ENCODE data around the gene KDM1A. TPM values are rescaled to one million over a fixed set of nuclear protein-coding genes. Genes with fewer than 3 reads are reported as not detected.

The KDM1A gene
- polyA plus RNA-seq, 2 of the 4 experiments (the other 2 are of a cell fraction), result 66.4 to 80.3 TPM

- no peaks in the 10 kb centered on the region for H3K9me3 ChIP-seq
- CTCF ChIA-PET, result interaction anchor here (0.8 to 9.2 kb wide), 31 partner anchors 8 to 305 kb away, joined by 3 to 203 read pairs (median 6); no protein-coding TSS in a partner anchor
- FAIRE-seq (no peak), ATAC-seq (no peak), DNase-seq (ENCODE audit: low read depth in 1 of 2, low spot score in 1 of 2) (no peak)
- peaks cover 62% of the 10 kb centered on the region for H3K4me1 ChIP-seq
- TF ChIP-seq BHLHE40 (IDR thresholded peaks at IDR 0.05; ENCODE audit: low read depth, low read length), result no peak
- no peak for TF ChIP-seq ESRRA (IDR thresholded peaks at IDR 0.05; ENCODE audit: borderline replicate concordance, low read length)
- TF ChIP-seq EP300 (IDR thresholded peaks at IDR 0.05), result no peak
- no peak for TF ChIP-seq CBX8 (IDR thresholded peaks at IDR 0.05)
- TF ChIP-seq TP53 (CRISPR knock-in tag; IDR thresholded peaks at IDR 0.05), result no peak
- no peak for TF ChIP-seq RNF2 (IDR thresholded peaks at IDR 0.05; ENCODE audit: borderline replicate concordance, low read depth)
- no peak for TF ChIP-seq FOSB (CRISPR knock-in tag; IDR thresholded peaks at IDR 0.05)
- TF ChIP-seq RARB (CRISPR knock-in tag; IDR thresholded peaks at IDR 0.05), result no peak
- no peak for TF ChIP-seq USF2 (IDR thresholded peaks at IDR 0.05)
- WGBS (ENCODE audit: missing lambda C conversion rate), result 77% methylated on average over 1 of the region's 1 CpG
- POLR2A ChIA-PET, result interaction anchor here (1.2 to 1.3 kb wide), 2 partner anchors 80 to 96 kb away, joined by 3 to 4 read pairs; partner anchors contain the start of gene KDM1A
- H3K4me2 ChIP-seq, result peak overlapping the region; percentile 63
- no peak overlapping the region for H3K4me3 ChIP-seq
- peak overlapping the region; percentile 70 to 81 for H3K27ac ChIP-seq
Measured at GRCh38 chr1:23099171-23099536, 79.9 kb downstream of the KDM1A start.

GRCh38 chr1:23100074-23100748, 80.9 kb downstream of the KDM1A start:
- H3K4me2 ChIP-seq, result peak overlapping the region; percentile 63
- no peak overlapping the region for H3K4me3 ChIP-seq
- DNase-seq (ENCODE audit: low read depth in 1 of 2, low spot score in 1 of 2) (peak; percentile 32 to 68), FAIRE-seq (no peak), ATAC-seq (peak; percentile 75 to 78)
- 0 out of 2 replicates have a peak, but pooled peaks have one; percentile 20 for TF ChIP-seq JUNB (IDR thresholded peaks at IDR 0.05)
- TF ChIP-seq HMGXB4 (CRISPR knock-in tag; IDR thresholded peaks at IDR 0.05; ENCODE audit: borderline replicate concordance), result no peak
- TF ChIP-seq RFX5 (IDR thresholded peaks at IDR 0.05), result no peak
- TF ChIP-seq JUN (IDR thresholded peaks at IDR 0.05), result 0 out of 5 replicates have a peak, but pooled peaks of 1 of the 2 experiments have one; percentile 34
- TF ChIP-seq CEBPB (IDR thresholded peaks at IDR 0.05), result peak; percentile 52 to 85; a peak in 3 of 4 replicates
- TF ChIP-seq EP300 (IDR thresholded peaks at IDR 0.05), result peak in 1 of 2 experiments; percentile 25; a peak in 2 of 5 replicates
- no peak for TF ChIP-seq POLR2A (IDR thresholded peaks at IDR 0.05; ENCODE audit: low read length)
- no peak for TF ChIP-seq NPAS2 (CRISPR knock-in tag; IDR thresholded peaks at IDR 0.05; ENCODE audit: borderline replicate concordance)
- ChIA-PET POLR2A (interaction anchor here (0.7 to 1.3 kb wide), 4 partner anchors 68 to 94 kb away, joined by 3 to 5 read pairs (median 4); partner anchors contain the start of genes KDM1A and LUZP1), CTCF (interaction anchor here (0.9 to 9.2 kb wide), 13 partner anchors 9 to 173 kb away, joined by 3 to 203 read pairs (median 8); no protein-coding TSS in a partner anchor)
- peaks cover 62% of the 10 kb centered on the region for H3K4me1 ChIP-seq
- 17% methylated on average over 3 of the region's 3 CpGs for WGBS (ENCODE audit: missing lambda C conversion rate)
- H3K27ac ChIP-seq, result peak overlapping the region; percentile 81 to 89
- H3K9me3 ChIP-seq, result no peaks in the 10 kb centered on the region

GRCh38 chr1:23101101-23101827, 82.0 kb downstream of the KDM1A start:
- FAIRE-seq (no peak), DNase-seq (ENCODE audit: low read depth in 1 of 2, low spot score in 1 of 2) (peak in 1 of 2 experiments; percentile 61), ATAC-seq (peak; percentile 23 to 39; a peak in 3 of 6 replicates)
- Histone ChIP-seq H3K4me3 (no peak overlapping the region), H3K4me2 (peak overlapping the region; percentile 63), H3K27ac (peak overlapping the region; percentile 81 to 89), H3K9me3 (no peaks in the 10 kb centered on the region), H3K4me1 (peaks cover 56% of the 10 kb centered on the region)
- ChIA-PET CTCF (interaction anchor here (1.0 to 9.2 kb wide), 4 partner anchors 22 to 172 kb away, joined by 4 to 203 read pairs (median 9); no protein-coding TSS in a partner anchor), POLR2A (interaction anchor here (0.5 kb wide), 1 partner anchor 68 kb away, joined by 3 read pairs; the partner anchor contains the start of gene LUZP1)
- 48% methylated on average over 3 of the region's 3 CpGs for WGBS (ENCODE audit: missing lambda C conversion rate)
- TF ChIP-seq CTCF (IDR thresholded peaks at IDR 0.05), result no peak
- no peak for TF ChIP-seq HOXB5 (CRISPR knock-in tag; IDR thresholded peaks at IDR 0.05)
- peak; percentile 43; the same call in 1 of the 2 replicates for TF ChIP-seq GATA3 (IDR thresholded peaks at IDR 0.05; ENCODE audit: borderline replicate concordance)
- no peak for TF ChIP-seq RAD21 (conservative IDR thresholded peaks at IDR 0.05 in 1 of 2, IDR thresholded peaks at IDR 0.05 in 1 of 2)
- peak; percentile 47; the same call in 1 of the 2 replicates for TF ChIP-seq JUNB (IDR thresholded peaks at IDR 0.05)
- TF ChIP-seq MAZ (IDR thresholded peaks at IDR 0.05; ENCODE audit: borderline replicate concordance, low read depth, low read length), result no peak
- no peak for TF ChIP-seq FOSL2 (IDR thresholded peaks at IDR 0.05)
- TF ChIP-seq FOSL2 (CRISPR knock-in tag; IDR thresholded peaks at IDR 0.05), result peak; percentile 64
- TF ChIP-seq RCOR1 (IDR thresholded peaks at IDR 0.05; ENCODE audit: low read depth, low read length), result no peak
- no peak for TF ChIP-seq ZFP36 (IDR thresholded peaks at IDR 0.05; ENCODE audit: borderline replicate concordance, partially characterized antibody)

Data from A549 (cell line).